HEK293T (cell line): ENCODE results near the gene DNAH9.

Experiments used
- FOXA1 ChIP-seq: fragments of 450-650 bp; IDR thresholded peaks from 2 replicates; pipeline ENCODE4 v1.6.1; 2016; ENCODE audit warnings: mild to moderate bottlenecking
- SP1 ChIP-seq: fragments of 450-650 bp; IDR thresholded peaks from 2 replicates; pipeline ENCODE4 v1.6.1; 2017

DNA sequence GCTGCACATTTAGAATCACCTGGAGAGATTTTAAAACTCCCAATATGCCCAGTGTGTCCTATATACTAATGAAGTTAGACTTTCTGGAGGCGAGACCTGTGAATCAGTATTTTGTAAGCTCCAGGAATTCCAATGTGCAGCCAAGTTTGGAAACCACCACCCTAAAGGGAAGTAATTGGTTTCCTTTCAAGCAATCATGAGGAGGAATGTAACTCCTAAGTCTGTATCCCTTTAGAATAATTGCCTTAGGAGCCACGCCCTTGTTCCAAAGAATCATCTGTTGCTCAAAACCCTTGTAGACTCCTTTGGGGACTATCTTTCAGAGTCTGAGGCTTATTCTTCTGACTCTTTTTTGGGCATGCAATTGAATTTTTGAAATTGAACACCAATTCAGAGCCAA, 84.4 kb downstream of the DNAH9 start:
- no peak for TF ChIP-seq SP1
- no peak for TF ChIP-seq FOXA1
